ENCODE results near the gene DYNC2H1.
"Not testable (repeated sequence)": the region's sequence is repeated elsewhere in the genome, so short reads cannot be mapped to it uniquely, and the experiment has no call there.

DYNC2H1 gene

DNA sequence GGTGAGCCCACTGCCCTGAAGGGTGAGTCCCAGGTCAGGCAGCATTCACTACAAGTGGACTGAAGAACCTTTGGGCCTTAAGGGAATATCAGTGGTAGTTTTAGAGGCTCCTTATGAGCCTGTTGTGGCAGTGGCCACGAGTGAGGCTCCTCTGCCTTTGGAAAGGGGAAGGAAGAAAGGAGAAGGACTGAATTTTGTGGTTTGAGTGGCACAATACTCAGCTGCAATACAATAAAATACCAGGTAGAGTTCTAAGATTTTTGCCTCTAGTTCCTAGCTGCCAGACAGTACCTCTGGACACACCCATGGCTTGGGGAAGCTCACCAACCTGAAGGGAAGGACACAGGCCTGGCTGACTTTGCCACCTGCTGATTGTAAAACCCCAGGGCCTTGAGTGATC lies 260.9 kb downstream of the DYNC2H1 start:
- no peak for DNase-seq (ENCODE audit: low read depth, low spot score)

DNA sequence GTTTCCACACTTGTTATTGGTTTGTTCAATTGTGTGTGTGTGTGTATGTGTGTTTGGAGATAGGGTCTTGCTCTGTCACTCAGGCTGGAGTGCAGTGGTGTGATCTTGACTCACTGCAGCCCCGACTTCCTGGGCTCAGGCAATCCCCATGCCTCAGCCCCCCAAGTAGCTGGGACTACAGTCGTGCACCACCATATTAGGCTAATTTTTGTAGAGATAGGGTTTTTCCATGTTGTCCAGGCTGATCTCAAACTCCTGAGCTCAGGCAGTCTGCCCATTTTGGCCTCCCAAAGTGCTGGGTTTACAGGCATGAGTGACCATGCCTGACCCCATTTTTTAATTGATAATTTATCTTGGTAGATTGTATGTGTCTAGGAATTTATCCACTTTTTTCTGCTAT lies 263.7 kb downstream of the DYNC2H1 start:
- DNase-seq (ENCODE audit: low read depth, low spot score), result no peak

DNA sequence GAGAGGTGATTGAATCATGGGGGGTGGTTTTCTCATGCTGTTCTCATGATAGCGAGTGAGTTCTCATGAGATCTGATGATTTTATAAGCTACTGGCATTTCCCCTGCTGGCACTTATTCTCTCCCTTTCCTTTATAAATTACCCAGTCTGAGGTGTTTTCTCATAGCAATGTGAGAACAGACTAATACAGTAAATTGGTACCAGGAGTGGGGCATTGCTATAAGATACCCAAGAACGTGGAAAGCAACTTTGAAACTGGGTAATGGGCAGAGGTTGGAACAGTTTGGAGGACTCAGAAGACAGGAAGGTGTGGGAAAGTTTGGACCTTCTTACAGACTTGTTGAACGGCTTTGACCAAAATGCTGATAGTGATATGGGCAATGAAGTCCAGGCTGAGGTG lies 265.0 kb downstream of the DYNC2H1 start:
- not testable (repeated sequence) for DNase-seq (ENCODE audit: low read depth, low spot score)

DNA sequence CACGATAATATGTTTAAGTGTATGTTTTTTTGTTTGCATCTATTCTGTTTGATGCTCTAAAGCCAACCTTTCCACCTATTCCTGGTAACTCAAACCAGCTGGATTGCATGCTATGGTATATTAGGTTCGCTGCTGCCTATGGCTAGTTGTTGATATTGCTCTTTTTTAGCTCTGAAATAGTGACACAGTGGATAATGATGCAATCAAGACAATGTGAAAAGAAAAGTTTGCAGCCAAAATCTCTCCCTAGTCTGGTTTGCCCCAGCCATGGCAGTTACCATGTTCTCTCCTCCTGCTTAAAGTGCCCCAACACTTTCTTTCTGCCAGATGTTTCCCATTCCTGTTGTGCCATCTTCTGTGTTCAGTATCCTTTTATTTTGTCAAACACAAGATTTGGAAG lies 269.7 kb downstream of the DYNC2H1 start:
- no peak for DNase-seq (ENCODE audit: low read depth, low spot score)

DNA sequence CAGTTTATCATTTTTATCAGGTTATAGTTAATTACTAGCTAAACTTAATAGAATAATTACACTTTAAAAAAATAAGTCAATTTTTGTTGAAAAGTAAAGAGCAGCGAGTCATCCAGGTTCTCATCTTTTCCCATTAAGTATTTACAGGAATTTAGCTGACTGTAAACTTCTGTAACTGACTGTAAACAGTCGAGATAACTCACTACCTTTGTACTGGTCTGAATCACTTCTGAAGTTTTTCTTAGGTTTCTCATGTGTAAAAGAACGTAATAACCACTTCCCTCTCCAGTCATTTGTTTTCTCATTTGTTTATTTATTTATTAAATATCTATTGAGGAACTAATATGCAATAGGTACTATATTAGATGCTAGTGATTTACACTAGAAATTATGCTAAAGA lies 270.8 kb downstream of the DYNC2H1 start:
- DNase-seq (ENCODE audit: low read depth, low spot score), result no peak

DNA sequence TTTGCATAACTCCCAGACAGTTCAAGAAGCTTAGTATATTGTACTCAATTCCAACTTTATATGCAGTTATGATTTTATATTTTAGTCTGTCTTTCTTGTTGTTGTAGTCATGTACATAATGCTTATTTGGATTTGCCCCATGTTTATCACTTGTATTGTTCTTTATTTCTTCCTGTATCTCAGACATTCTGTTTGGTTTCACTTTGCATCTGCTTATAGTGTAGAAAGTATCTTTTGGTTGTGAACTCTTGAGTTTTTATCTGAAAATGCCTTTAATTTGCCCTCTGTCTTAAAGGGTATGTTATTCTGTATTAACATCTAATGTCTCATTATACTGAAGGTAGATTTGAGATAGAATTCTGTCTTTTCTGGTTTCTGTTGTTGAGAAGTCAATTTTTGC lies 275.4 kb downstream of the DYNC2H1 start:
- DNase-seq (ENCODE audit: low read depth, low spot score), result no peak

DNA sequence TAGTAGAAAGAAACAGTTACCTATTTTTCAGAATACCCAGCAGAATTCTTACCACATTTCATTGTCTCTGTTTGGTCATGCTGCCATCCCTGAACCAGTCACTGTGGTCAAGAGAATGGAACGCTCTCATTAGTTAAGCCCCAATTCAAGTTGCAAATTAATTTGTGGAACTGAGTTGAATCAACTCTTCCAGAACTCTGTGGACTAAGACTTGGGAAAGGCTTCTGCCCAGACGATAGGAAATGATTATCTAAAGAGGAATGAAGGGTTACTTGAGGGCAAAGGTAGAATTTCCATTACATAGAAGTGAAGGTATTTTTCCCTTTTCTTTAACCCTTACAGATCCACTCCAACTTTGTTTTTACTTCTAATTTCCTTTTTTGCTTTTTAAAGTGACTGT lies 286.4 kb downstream of the DYNC2H1 start:
- DNase-seq (ENCODE audit: low read depth, low spot score), result no peak

DNA sequence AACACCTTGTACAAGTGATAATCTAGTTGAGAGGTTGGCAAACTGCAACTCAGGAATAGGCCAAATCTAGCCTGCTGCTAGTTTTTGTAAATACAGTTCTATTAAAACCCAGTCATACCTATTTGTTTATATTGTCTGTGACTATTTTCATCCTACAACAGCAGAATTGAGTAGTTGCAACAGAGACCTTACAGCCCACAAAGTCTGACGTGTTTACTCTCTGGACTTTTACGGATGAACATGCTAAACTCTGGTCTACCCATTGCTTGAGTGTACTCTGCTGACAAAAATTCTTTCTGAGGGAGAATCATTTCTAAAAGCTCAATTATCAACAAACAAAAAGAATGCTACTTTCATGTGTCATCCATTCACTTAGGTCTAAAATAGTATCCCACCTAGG lies 287.0 kb downstream of the DYNC2H1 start:
- DNase-seq (ENCODE audit: low read depth, low spot score), result no peak

DNA sequence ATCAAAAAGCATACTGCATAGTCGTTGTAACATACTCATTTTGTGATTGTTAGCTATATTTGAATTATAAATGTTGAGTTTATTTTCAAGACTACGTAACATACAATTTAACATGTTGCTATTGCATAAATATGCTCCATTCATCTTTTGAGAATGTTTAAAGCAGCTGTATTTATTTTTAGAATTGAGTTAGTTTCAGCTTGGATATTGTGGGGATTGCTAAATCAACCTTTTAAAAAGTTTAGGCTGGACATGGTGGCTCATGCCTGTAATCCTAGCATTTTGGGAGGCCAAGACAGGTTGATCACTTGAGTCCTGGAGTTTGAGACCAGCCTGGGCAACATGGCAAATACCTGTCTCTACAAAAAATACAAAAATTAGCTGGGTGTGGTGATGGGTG lies 288.1 kb downstream of the DYNC2H1 start:
- DNase-seq (ENCODE audit: low read depth, low spot score), result no peak

DNA sequence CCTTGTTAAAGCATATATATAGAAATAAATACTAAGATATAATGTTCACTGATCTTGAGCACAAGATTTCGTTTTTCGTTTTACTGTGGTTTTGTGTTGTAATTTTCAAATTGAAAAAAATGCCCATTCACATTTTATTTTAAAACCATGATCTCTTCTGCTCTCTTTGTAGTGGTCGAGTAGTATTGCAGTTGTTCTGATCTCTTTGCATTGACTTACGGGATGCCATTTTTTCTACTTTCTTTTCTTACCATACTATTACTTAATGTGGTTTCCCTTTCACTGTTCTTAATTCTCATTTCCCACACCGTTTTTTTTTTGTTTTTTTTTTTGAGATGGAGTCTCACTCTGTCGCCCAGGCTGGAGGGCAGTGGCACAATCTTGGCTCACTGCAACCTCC lies 289.6 kb downstream of the DYNC2H1 start:
- DNase-seq (ENCODE audit: low read depth, low spot score), result no peak

DNA sequence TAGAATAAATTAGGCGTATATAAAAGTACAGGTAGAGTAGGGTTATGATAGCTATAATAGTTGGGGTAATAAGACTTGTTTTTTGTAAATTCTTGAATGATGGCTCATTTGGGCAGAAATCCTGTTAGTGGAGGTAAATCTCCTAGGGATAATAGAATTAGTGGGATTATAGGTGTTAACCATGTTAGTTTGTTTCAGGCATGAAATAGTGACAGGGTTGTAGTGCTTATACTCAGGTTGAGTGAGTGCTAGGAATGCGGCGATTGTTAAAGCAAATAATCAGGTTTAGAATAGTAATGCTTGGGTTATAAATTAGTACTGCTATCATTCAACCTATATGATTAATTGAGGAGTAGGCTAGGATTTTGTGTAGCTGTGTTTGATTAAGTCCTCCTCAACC lies 297.1 kb downstream of the DYNC2H1 start:
- DNase-seq (ENCODE audit: low read depth, low spot score), result no peak

DNA sequence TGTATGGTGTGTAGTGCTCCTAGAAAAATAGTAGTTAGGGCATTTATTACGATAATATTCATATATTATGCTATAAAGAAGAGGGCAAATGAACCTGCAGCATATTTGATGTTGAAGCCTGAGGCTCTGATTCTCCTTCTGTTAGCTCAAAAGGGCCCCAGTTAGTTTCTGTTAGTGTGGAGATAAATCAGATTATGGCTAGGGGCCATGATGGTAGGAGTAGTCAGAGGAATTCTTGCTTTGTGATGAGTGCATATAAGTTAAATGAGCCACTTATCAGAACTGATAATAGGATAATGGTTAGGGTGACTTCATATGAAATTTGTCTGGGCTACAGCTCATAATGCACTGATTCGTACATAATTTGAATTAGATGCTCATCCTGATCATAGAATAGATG lies 298.4 kb downstream of the DYNC2H1 start:
- no peak for DNase-seq (ENCODE audit: low read depth, low spot score)

DNA sequence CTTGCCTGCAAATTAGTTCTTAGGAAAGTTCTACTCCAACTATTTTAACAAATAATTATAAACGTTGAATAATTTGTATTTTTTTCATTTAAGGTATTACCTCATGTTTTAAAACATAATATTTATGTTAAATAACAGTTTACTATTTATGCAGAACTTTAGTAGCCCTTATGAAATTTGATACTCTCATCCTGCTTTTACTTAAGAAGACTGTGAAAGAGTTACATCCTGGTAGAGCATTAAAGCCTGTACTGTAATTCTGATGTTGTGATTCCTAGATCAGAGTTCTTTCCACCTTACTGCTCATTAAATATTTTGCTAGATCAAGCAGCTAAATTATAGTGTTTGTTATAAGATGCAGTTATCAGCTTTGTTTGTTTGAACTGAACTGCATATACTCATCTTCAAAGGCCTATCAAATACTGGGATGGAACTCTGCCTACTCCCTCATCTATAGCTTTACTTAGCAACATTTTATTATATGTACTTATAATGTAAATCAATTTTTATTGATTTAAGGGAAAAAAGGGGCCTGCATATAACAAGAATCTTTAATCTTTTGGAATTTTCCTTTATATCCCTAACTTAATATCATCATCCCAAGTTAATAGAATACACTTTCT lies 304.2 kb downstream of the DYNC2H1 start:
- no peak for DNase-seq (ENCODE audit: low read depth, low spot score)

DNA sequence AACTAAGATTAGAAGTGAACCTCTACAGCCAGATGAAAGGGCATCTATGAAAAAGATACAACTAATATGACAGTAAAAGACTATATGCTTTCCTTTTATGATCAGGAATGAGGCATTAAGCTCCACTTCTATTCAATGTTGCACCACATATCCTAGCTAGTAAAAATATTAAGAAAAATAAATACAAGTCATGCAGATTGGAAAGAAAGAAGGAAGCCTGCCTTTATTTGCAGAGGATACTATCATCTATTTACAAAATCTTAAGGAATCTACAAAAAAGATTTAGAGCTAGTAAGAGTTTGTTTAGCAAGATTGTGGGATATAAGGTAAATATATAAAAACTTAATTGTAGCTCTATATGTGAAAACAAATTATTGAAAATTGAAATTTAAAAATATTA lies 308.8 kb downstream of the DYNC2H1 start:
- no peak for DNase-seq (ENCODE audit: low read depth, low spot score)

DNA sequence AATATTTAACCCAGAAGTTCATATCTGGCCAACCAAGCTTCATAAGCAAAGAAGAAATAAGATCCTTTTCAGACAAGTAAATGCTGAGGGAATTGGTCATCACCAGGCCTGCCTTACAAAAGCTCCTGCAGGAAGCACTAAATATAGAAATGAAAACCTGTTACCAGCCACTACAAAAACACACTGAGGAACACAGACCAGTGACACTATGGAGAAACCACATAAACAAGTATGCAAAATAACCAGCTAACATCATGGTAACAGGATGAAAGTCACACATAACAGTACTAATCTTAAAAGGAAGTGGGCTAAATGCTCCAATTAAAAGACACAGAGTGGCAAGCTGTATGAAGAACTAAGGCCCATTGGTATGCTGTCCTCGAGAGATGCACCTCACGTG lies 311.4 kb downstream of the DYNC2H1 start:
- DNase-seq (ENCODE audit: low read depth, low spot score), result no peak

DNA sequence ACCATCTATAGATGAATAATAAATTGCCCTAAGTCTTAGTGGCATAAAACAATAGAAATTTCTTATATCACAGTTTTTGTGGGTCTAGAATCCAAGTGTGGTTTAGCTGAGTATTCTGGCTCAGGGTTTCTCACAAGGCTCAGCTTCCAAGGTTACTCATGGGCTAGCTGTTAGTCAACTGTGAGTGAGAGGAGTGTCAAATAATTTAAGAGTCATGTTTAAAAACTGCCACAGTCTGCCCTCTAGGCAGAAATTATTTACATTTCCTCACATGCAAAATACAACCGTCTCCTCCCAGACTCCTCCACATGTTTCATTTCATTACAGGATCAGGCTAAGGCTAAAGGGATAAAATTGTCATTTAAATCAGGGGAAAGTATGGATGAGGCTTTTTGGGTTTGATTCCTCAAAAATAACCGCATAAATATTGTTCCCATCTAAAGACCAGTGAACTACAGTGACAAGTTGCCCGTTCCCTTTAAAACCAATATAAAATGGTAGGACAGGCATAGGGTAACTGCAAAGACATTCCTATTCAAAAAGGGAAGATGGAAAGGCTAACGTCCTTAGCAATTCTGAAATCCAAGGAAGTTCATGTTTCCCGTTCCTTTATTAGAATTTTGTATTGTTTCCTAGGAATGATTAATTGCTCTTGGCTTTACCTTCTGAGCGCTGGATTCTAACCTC lies 324.3 kb downstream of the DYNC2H1 start:
- DNase-seq (ENCODE audit: low read depth, low spot score), result peak; percentile 3

DNA sequence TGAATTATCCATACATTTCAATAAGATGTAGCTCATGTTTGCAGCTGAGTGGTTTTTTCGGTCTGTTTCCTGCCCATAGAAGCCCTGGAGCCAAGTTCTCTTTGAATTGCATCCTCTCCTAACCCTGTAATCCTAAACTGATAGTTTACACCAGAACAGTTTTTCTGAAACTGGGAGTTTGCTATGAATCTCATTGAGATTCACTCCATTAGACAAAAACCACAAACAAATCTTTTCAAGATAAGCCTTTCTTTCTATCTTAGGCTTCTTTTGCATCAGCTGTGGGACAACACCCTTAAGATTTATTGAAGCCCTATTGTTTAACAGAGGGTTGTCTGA lies 324.8 kb downstream of the DYNC2H1 start:
- no peak for DNase-seq (ENCODE audit: low read depth, low spot score)

DNA sequence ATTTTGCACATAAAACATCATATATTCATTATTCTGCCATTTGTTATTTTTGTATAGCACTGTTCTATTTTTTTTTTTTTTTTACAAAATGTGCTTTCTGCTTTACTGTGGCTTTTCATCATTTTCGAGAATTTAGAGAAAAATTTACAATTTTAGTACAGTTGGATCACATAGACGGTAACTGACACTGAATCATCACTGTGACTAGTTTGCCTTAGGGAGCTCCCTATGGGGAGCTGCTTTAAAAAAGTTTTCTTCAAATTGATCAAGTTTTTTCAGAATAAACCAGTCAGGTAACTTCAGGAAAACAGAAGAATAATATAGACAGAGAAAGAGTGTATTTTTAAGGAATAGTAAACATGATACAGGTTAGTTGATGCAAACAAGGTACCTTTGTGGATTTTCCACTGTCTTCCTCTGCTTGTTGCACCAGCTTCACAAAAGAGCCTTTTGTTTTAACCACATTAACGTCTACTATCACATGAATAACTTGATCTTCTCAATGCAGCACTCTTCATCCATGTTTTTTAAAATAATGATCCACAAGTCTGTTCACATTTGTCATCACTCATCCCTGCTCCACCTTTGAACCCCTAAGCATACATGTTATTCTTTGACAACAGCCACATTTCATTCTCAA lies 327.0 kb downstream of the DYNC2H1 start:
- DNase-seq (ENCODE audit: low read depth, low spot score), result no peak

DNA sequence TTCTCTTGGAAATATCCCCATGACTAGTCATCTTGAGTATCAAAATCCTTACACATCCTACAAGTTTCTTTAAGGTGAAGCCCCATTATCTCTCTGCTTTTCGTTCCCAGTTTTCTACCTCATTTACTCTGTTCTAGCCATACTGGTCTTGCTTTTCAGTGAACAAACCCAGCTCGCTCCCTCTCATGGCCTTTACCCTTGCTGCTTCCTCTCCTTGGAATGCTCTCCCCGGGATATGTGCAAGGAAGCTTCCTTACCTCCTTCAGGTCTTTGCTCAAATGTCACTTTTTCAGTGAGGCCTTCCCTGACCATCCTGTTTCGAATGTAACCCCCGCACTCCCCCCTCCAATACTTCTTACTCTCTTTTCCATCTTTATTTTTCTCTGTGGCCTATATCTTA lies 331.8 kb downstream of the DYNC2H1 start:
- DNase-seq (ENCODE audit: low read depth, low spot score), result no peak

DNA sequence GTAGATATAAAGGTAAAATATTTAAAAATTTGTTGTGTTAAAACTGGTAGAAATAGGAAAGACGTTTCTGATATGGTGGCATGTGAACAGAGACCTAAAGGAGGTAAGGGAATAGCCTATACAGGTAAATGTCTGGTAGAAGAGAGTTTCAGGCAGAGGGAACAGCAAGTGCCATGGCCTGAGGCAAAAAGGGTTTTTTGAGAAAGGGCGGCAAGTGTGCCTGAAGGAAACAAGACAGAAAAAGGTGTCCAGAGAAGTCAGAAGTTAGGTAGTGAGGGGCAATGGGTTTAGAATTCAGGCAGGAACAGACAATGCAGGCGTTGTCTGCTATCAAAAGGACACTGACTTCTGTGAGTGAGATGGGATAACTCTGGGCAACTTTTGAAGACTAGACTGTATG lies 339.7 kb downstream of the DYNC2H1 start:
- DNase-seq (ENCODE audit: low read depth, low spot score), result no peak

DNA sequence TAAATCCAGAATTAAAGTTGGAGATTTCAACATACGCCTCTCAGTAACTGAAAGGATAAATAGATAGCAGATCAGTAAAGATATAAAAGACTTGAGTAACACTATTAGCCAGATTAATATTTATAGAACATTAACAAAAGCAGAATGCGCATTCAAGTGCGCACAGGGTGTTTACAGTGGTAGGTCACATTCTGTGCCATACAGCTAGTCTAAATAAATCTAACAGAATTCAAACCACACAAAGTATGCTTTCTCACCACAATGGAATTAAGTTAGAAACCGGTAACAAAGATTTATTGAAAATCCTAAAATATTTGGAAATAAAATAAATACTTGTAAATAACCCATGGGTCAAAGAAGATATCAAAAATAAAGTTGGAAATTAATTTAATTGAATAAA lies 341.0 kb downstream of the DYNC2H1 start:
- DNase-seq (ENCODE audit: low read depth, low spot score), result no peak

DNA sequence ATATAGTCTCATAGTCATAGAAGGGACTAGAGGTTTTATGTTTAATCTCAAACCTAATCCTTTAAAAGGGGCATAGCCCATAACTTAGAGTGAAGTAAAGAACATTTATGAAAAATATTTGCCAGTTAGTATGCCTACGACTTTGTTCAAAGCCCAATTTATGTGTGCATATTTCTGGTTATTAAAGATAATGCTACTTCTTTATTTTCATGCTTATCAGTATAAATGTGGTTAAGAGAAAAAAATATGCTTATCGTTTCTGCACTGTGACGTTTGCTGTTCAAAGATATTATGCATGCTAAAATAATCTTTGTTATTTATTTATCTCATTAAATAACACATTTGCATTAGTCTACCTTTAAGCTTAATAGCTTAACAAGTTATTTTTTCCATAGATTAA lies 343.9 kb downstream of the DYNC2H1 start:
- no peak for DNase-seq (ENCODE audit: low read depth, low spot score)

DNA sequence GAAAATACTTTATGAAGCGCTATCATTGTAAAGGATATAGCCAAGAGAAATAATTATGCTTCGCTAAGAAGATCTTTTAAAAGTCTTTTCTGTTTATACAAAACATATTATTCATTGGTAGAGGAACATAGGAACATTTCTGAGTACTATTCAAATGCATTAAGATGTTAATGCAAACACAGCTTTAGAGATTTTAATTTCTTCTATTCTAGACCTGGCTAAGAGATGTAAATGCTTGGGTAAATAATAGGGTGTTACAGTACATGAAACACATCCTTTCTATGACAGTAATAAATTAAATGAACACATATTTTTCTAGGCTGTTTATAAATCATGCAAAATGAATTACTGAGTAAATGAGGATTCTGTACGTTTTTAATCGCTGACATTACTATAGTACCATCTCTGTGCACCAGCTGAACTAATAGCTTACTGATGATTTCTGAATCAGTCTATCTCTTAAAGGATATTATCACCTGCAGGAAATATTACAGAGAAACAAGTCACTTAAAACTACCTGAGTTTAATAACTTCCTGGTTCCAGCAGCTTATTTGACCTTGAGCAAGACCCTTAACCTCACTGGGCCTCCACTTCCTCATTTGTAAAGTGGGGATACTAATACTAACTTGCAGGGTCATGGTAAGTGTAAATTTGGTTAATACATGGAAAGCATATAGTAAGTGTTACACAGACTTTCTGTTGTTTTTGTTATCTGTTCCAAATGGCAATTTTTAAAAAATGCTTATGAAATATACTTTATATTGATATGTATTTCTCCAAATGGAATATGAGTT lies 344.9 kb downstream of the DYNC2H1 start:
- no peak for DNase-seq (ENCODE audit: low read depth, low spot score)

All from brain pericyte (primary cell).